Measurements from ENCODE around the gene LYRM9.
"Not testable (repeated sequence)": the region's sequence is repeated elsewhere in the genome, so short reads cannot be mapped to it uniquely, and the experiment has no call there.

Gene LYRM9

GRCh38 chr17:27906623-27907022, 13.5 kb upstream of the LYRM9 start:
- DNase-seq (ENCODE audit: low read depth in 2 of 2, low spot score in 1 of 2), result no peak

- DNase-seq (ENCODE audit: low read depth in 2 of 2, low spot score in 1 of 2), result no peak
Observed at GRCh38 chr17:27906226-27906580, 13.0 kb upstream of the LYRM9 start.

- DNase-seq (ENCODE audit: low read depth in 2 of 2, low spot score in 1 of 2), result no peak
Observed at GRCh38 chr17:27905447-27906225, 12.5 kb upstream of the LYRM9 start.

- no peak for DNase-seq (ENCODE audit: low read depth in 2 of 2, low spot score in 1 of 2)
Observed at GRCh38 chr17:27904534-27905446, 11.6 kb upstream of the LYRM9 start.

- DNase-seq (ENCODE audit: low read depth in 2 of 2, low spot score in 1 of 2), result no peak
Observed at GRCh38 chr17:27904114-27904513, 10.9 kb upstream of the LYRM9 start.

- no peak for DNase-seq (ENCODE audit: low read depth in 2 of 2, low spot score in 1 of 2)
Observed at GRCh38 chr17:27899525-27899924, 6.4 kb upstream of the LYRM9 start.

- no peak for DNase-seq (ENCODE audit: low read depth in 2 of 2, low spot score in 1 of 2)
Observed at GRCh38 chr17:27898096-27898495, 4.9 kb upstream of the LYRM9 start.

GRCh38 chr17:27896701-27897100, 3.5 kb upstream of the LYRM9 start:
- DNase-seq (ENCODE audit: low read depth in 2 of 2, low spot score in 1 of 2), result no peak

GRCh38 chr17:27895940-27896535, 2.9 kb upstream of the LYRM9 start:
- no peak for DNase-seq (ENCODE audit: low read depth in 2 of 2, low spot score in 1 of 2)

GRCh38 chr17:27895123-27895895, 2.1 kb upstream of the LYRM9 start:
- DNase-seq (ENCODE audit: low read depth in 2 of 2, low spot score in 1 of 2), result no peak

GRCh38 chr17:27893841-27894503, 807 bp upstream of the LYRM9 start:
- no peak for DNase-seq (ENCODE audit: low read depth in 2 of 2, low spot score in 1 of 2)

GRCh38 chr17:27892542-27892865, 661 bp downstream of the LYRM9 start:
- DNase-seq (ENCODE audit: low read depth in 2 of 2, low spot score in 1 of 2), result no peak

- DNase-seq (ENCODE audit: low read depth in 2 of 2, low spot score in 1 of 2), result no peak
Observed at GRCh38 chr17:27891841-27892240, 1.3 kb downstream of the LYRM9 start.

- DNase-seq (ENCODE audit: low read depth in 2 of 2, low spot score in 1 of 2), result no peak
Observed at GRCh38 chr17:27889711-27890251, 3.4 kb downstream of the LYRM9 start.

- no peak for DNase-seq (ENCODE audit: low read depth in 2 of 2, low spot score in 1 of 2)
Observed at GRCh38 chr17:27888945-27889344, 4.2 kb downstream of the LYRM9 start.

GRCh38 chr17:27888067-27888466, 5.1 kb downstream of the LYRM9 start:
- DNase-seq (ENCODE audit: low read depth in 2 of 2, low spot score in 1 of 2), result no peak

GRCh38 chr17:27886348-27886906, 6.7 kb downstream of the LYRM9 start:
- DNase-seq (ENCODE audit: low read depth in 2 of 2, low spot score in 1 of 2), result not testable (repeated sequence)

GRCh38 chr17:27882162-27882840, 10.9 kb downstream of the LYRM9 start:
- no peak for DNase-seq (ENCODE audit: low read depth in 2 of 2, low spot score in 1 of 2)

- peak in 1 of 2 donors; percentile 28 for DNase-seq (ENCODE audit: low read depth in 2 of 2, low spot score in 1 of 2)
Observed at GRCh38 chr17:27879987-27880608, 13.1 kb downstream of the LYRM9 start.

All from stimulated activated CD8-positive, alpha-beta memory T cell treated with anti-CD3 and anti-CD28 coated beads, Interleukin-4, amount 100 ng/mL, for 4 hours (primary cell).